ENCODE measurements around the gene CYGB.

CYGB gene

DNA sequence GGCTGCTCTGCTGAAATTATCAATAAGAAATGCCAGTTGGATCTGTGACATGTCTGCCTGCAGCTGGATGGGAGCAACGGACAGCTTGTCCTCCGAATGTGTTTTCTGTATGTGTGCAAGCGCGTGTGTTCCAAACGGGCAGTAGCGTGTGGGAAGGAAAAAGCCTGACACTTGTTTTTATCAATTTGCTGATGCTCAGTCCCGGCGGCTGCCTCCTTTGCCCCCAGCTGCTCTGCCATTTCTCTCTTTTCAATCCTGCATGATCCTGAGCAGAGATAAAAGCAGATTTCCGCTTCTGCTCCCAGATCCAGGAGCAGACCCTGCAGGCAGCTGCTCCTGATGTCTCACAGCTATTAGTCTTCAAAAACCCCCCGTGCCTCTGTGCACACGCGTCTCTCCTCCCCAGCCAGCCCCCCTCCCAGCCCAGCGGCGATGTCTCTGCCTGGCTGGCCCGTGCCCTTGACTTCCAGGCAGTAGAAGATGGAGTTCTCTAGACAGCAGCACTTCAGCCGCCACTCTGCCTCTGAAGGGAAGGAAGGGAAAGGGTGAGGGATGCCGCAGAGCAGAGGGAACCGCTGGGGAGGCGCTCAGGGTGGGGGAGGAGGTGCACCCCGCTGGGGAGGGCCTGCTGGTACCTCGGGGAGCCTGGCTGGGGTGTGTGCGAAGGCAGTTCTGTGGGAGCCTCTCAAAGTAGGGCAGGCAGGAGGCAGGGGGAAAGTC, 6.5 kb upstream of the CYGB start:
- H3K27ac ChIP-seq = no peak overlapping the region
- H3K36me3 ChIP-seq = no peaks in the 10 kb centered on the region
- H3K27me3 ChIP-seq = peaks cover 76% of the 10 kb centered on the region
- H3K4me3 ChIP-seq (ENCODE audit: low read depth in 1 of 2, low read length in 1 of 2) = no peak overlapping the region
- TF ChIP-seq CTCF (IDR thresholded peaks at IDR 0.05) = no peak
- H3K9me3 ChIP-seq = no peaks in the 10 kb centered on the region
- peaks cover 4 to 27% of the 10 kb centered on the region in 2 experiments for H3K4me1 ChIP-seq (ENCODE audit: control insufficient read depth in 1 of 2, insufficient read depth in 1 of 2, low read depth in 1 of 2, low read length in 1 of 2)

GRCh38 chr17:76543482-76543825, 5.9 kb upstream of the CYGB start:
- Histone ChIP-seq H3K36me3 (no peaks in the 10 kb centered on the region), H3K4me1 (ENCODE audit: control insufficient read depth in 1 of 2, insufficient read depth in 1 of 2, low read depth in 1 of 2, low read length in 1 of 2) (peaks cover 5 to 22% of the 10 kb centered on the region in 2 experiments), H3K27ac (no peak overlapping the region), H3K4me3 (ENCODE audit: low read depth in 1 of 2, low read length in 1 of 2) (no peak overlapping the region), H3K9me3 (no peaks in the 10 kb centered on the region), H3K27me3 (peaks cover 82% of the 10 kb centered on the region)
- no peak for TF ChIP-seq CTCF (IDR thresholded peaks at IDR 0.05)

DNA sequence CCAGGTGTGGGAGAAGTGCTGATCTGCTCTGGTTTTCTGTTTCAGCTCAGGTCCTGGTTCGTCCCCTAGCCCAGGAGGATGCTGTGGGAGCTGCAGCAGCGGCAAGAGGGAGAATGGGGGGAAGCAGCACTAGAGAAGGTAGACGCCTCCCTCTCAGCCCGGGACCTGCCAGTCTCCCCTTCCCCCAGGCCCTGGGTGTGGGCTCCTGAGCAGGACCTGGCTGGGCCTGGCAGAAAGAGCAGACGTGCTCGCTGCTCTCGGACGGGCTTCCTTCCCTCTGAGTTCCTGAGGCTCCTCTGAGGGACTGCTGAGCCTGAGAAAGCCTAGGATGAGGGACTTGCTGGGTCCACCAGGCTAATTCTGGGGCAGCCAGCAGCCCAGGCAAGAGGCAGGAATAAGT, 5.5 kb upstream of the CYGB start:
- H3K27me3 ChIP-seq = peaks cover 87% of the 10 kb centered on the region
- no peak overlapping the region for H3K4me3 ChIP-seq (ENCODE audit: low read depth in 1 of 2, low read length in 1 of 2)
- TF ChIP-seq CTCF (IDR thresholded peaks at IDR 0.05) = no peak
- no peak overlapping the region for H3K27ac ChIP-seq
- no peaks in the 10 kb centered on the region for H3K36me3 ChIP-seq
- H3K9me3 ChIP-seq = no peaks in the 10 kb centered on the region
- H3K4me1 ChIP-seq (ENCODE audit: control insufficient read depth in 1 of 2, insufficient read depth in 1 of 2, low read depth in 1 of 2, low read length in 1 of 2) = peaks cover 9 to 20% of the 10 kb centered on the region in 2 experiments

DNA sequence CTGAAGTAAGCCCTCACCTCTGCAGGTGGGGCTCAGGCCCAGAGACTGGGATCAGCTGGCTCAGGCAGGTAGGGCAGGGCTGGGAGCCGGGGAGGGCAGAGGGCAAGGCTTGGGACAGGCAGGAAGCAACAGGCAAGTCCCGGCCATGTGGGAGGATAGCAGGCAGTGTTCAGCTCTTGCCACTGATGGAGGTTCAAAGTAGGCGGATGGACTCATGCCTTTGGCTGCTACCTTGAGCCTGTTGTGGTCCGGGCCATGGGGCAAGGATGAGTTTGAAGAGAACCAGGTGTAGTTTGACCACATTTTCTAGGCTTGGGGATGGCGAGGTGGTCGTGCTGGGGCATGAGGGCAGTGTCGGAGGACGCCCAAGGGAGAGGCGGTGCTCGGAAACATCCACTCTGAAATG, 5.1 kb upstream of the CYGB start:
- no peak overlapping the region for H3K4me3 ChIP-seq (ENCODE audit: low read depth in 1 of 2, low read length in 1 of 2)
- no peaks in the 10 kb centered on the region for H3K9me3 ChIP-seq
- H3K27me3 ChIP-seq = peaks cover 91% of the 10 kb centered on the region
- H3K27ac ChIP-seq = no peak overlapping the region
- H3K4me1 ChIP-seq (ENCODE audit: control insufficient read depth in 1 of 2, insufficient read depth in 1 of 2, low read depth in 1 of 2, low read length in 1 of 2) = peaks cover 14 to 19% of the 10 kb centered on the region in 2 experiments
- no peak for TF ChIP-seq CTCF (IDR thresholded peaks at IDR 0.05)
- H3K36me3 ChIP-seq = no peaks in the 10 kb centered on the region

- H3K4me1 ChIP-seq (ENCODE audit: control insufficient read depth in 1 of 2, insufficient read depth in 1 of 2, low read depth in 1 of 2, low read length in 1 of 2) = peaks cover 12 to 14% of the 10 kb centered on the region in 2 experiments
- peaks cover 95% of the 10 kb centered on the region for H3K27me3 ChIP-seq
- H3K9me3 ChIP-seq = no peaks in the 10 kb centered on the region
- no peak for TF ChIP-seq CTCF (IDR thresholded peaks at IDR 0.05)
- no peaks in the 10 kb centered on the region for H3K36me3 ChIP-seq
- H3K27ac ChIP-seq = no peak overlapping the region
- H3K4me3 ChIP-seq (ENCODE audit: low read depth in 1 of 2, low read length in 1 of 2) = no peak overlapping the region
These were observed 4.4 kb upstream of the CYGB start for GRCh38 chr17:76541739-76542454.
